Stimulated activated CD8-positive, alpha-beta memory T cell treated with anti-CD3 and anti-CD28 coated beads, Interleukin-2, amount 100 ng/mL, for 48 hours (primary cell): ENCODE data around the gene PLXNA4.

Experiments used
- DNase-seq, 2 donors: peaks; one replicate each; pipeline ENCODE4 v3.0.0-alpha.2; 2020; ENCODE audit warnings: low read depth in 2 of 2

The PLXNA4 gene

DNA sequence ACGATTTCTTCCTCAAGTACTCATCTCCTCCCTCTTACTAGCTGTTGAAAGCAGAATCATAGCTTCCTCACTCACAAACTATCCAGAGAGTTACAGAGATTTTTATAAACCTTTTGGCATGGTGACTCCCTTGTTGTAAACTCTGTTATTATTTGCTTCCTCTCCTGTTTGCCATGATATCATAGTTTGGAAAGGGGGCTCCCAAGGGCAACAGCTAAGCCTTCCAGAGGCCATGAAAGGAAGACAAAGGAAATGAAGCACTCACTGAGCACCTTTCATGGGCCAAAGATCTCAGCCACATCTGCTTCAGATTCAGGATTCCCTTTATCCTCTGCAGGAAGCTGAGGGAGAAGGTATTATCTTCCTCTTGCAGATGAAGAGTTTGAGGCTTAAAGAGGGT lies 484.6 kb downstream of the PLXNA4 start:
- no peak for DNase-seq

DNA sequence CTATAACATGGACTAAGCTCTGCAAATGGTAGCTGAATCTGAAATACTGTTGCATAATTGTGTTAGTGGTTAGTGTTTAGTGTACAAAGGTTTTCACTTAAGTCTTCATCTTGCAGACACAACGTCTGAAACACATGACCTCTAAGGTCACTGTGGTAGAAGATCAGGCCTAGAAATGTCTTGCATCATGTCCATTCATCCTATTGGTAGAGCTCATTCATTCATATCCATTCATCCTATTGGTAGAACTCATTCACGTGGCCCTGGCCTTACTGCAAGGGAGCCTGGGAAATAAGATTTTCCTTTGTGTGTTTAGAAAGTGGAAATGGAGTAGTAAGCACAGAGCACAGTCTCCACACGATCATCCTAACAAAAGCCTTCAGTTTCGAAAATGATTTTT lies 485.8 kb downstream of the PLXNA4 start:
- no peak for DNase-seq

DNA sequence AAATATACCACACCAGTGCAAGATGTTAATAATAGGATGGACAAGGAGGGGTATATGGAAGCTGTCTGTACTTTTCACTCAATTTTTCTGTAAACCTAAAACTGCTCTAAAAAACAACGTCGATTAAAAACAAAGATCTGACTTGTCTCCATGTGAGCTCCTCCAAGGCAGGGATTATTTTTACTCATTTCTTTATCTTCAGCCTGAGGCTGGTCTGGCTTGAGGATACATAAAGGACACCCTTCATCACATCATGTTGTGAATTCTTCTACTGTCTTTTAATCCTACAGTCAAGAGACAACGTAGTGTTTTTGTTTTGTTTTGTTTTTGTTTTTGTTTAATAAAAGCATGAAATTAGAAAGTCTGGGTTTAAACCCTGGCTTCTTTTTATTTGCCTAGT lies 486.9 kb downstream of the PLXNA4 start:
- no peak for DNase-seq

DNA sequence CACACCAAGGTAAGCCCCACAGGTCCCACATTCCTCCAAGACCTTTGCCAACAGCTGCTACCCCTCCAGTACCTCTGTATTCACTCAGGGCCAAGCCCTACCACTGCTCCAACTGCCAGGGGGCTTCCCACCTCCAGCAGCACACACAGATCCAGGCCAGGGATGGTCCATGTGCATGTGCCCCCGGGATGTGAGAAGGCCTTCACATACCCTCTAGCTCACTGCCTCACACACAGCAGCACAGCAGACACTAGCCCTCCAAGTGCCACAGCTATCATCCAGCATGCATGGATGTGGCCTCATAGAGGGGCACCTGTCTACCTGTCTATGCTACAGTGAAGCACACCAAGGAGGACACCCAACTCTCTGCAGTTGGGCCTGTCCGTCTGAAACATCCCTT lies 488.8 kb downstream of the PLXNA4 start:
- DNase-seq = no peak

DNA sequence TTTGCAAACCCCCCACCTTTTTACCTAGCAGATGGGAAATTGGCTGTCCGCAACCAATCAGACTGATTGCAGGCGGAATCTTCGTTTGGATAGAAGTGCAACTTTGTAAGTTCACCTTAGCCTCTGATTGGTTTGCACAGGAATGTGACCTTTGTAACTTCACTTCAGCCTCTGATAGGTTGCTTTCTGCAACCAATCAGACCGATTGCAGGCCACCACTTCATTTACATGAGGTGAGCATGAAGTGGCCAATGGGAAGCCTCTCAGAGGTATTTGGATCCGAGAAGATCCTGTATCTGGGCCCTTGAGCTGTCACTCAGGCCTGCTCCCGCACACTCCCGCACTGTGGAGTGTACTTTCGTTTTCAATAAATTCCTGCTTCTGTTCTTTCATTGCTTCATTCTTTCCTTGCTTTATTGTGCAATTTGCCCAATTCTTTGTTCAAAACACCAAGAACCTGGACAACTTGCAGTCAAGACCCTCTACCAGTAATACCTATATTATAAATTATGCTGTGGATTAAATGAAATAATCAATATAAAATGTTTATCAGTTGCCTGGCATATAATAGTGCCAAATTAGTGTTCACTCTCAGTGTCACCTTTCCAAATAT lies 491.4 kb downstream of the PLXNA4 start:
- no peak for DNase-seq

DNA sequence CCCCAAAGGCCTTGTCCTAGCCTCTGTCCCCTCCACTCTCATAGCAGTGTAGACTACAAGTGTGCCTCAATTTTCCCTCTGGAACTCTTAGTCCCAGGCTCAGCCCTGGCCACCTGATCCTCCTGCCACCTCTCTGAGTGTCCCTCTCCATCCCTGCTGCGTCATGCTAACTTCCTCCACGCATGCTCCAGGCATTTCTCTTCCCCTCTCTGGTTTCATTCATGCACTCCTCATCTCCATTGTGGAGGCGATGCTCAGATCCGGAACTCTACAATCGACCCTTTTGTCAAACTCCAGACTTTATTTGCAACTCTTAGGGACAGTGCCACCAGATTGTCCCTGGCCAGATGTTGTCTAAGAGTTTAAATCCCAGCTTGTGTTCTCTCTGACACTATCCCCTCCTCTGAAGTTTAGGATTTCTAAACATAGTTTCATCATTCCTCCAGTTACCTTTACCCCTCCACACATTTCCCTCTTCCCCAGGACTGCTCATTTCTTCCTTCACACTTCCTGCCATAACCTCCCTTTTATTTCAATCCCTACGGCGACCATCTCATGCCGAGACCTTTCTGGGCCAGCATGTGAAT lies 492.6 kb downstream of the PLXNA4 start:
- DNase-seq = no peak

DNA sequence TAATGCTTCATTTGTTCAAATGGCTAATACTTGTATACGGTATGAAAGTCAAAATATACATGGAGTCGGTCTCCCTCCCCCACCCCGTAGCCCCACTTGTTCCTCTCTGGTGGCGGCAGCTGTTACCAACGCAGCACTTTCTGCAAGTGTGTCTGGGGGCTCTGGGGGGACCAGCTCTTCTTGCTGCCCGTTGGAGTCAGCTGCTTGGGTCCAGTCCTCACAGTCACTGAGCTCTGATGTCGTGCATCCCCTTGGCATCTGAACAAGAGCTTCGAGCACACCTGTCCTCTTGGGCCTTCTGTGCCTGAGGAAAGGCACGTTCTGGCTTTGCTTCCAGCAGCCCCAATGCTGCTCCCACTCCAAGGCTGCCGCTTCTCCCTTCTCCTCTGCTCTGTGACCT lies 493.1 kb downstream of the PLXNA4 start:
- no peak for DNase-seq

DNA sequence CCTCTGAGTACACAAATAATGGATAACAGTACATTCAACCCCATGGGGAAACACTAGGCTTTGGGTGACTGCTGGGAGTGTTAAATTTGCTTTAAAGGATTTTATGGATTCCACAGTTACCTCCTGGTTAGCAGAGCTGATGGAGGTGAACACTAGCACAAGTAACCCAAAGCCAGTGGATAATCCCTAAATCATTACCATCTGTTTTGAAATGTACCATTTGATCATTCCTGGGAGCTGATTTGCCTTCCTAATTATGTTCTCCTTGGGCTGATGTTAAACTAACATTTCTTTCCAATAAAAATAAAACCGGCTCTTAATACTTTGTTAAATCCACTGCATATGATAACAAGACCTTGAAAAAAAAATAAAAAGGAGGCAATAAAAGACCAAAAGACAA lies 493.9 kb downstream of the PLXNA4 start:
- DNase-seq = no peak

DNA sequence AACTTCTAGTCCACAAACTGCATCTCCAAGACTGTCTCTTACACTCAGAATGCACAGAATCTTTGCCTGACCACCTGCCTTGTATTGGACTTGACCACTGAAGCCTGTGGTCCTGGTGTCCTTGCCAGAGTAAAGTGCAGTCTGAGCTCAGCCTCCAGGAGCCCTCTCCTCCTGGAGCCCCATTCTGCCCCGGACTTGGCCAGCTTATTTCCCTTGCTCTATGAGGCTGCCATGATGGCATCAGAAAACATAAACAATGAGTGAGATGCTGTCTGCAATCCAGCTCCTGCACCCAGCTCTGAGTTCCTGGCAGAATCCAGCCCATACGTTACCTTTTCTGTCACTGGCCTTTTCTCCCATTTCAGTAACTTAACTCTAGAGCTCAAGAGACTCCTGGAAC lies 494.6 kb downstream of the PLXNA4 start:
- no peak for DNase-seq

DNA sequence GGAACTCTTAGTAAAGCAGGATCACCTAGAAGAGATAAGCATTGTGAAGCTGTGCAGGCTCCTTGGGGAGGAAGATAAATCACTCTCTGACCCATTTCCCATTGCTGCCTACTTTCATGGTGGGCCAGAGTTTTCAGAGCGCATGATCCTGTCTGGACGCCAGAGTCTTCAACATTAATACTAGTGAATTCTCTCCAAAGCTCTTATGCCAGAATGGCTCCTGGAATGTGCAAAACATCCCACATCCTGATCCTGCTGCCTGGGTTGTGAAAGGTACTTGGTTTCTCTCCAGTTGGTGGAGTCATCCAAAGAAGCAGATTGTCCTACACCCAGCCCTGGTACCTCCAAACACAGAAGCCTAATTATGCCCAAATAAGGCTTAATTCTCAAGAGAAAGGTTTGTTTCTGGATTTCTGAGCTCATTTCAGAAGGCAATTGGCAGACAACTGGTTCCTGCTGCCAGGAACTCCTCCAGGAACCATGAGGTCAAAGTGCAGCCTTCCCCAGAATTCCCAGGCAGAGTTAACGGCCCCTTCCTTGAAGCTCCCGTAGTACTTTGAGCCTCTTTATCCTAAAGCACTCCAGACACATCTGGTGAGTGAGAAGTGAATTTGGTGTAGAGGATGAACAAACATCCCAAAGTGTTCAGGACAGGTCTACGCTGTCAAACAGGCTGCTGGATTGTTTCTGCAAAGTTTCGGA lies 495.2 kb downstream of the PLXNA4 start:
- no peak for DNase-seq

DNA sequence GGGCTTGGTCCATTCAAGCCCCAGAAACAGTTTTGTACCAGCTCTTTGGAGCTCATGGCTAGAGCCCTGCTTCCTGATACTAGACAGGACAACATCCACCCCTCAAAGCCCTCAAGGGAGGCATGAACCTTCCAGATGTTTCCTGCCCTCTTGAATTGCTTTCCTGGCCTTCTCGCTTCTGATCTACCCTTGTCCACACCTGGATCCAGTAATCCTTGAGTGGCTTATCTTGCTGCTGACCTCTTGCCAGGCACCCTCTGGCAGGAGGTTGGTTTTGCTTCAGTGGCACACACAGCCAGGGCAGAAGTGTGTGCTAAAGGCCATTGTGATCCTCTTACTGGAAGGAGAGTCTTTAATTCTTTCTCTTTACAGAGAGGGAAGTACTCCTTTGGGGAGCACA lies 495.8 kb downstream of the PLXNA4 start:
- DNase-seq = no peak

DNA sequence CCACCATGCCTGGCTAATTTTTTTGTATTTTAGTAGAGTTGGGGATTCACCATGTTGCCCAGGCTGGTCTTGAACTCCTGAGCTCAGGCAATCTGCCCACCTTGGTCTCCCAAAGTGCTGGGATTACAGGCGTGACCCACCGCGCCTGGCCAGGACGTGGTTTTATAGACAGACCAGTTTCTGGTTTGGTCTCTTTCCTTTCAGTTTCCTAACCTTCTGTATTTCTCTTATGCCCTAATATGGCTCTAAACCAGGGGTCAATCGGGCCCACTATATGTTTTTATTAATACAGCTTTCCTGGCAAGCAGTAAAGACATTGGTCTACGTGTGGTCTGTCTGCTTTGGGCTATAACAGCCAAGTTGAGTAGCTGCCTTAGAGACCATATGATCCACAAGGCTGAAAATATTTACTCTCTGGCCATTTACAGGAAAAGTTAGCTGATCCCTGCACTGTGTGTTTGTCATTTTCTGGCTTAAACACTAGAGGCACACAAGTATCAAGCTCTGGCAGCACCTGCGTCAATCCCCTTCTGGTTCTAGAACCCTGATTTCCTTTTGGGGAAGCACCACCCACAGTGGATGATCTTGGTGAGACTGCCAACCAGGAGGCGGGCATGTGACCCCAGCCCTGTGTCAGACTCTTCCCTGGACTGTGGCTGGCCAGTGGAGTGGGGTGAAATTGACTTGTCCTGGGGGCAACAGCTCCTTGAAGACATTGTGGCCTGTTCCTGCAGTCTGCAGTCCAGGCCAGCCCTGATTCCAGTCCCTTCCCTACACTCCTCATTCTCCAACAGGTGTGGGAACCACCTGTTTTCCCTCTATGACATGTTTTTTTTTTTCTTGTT lies 497.2 kb downstream of the PLXNA4 start:
- DNase-seq = no peak

DNA sequence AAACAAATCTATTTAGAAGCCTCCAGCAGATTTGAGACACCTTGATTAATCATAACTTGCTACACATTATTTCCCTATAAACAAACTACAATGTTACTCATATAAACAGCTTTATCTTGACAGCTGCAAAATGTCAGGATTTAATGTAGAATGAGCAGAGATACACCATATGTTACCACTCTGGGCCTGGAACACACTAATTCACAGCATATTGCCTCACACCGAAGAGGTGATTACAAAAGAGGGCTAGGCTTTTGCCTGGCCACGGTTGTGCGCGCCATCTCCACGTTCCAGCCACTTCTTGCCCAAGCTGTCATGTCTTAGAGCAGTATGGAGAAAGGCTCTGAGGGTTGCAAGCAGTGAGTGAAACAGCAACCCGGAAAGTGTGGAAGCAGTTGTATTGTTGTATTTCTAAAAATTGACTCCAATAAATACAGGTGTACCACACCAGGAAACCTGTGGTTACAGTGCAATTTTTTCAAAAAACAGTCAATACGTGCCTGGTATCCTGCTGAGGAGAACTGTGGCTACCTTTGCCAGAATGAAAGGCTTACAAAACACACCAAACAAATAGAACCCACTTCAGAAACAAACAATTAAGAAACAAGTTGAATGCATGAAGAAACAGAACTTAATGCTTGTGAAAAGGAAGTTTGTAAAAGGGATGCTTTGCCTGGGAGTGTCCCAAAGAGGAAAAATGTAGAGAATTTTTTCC lies 498.1 kb downstream of the PLXNA4 start:
- DNase-seq = no peak

DNA sequence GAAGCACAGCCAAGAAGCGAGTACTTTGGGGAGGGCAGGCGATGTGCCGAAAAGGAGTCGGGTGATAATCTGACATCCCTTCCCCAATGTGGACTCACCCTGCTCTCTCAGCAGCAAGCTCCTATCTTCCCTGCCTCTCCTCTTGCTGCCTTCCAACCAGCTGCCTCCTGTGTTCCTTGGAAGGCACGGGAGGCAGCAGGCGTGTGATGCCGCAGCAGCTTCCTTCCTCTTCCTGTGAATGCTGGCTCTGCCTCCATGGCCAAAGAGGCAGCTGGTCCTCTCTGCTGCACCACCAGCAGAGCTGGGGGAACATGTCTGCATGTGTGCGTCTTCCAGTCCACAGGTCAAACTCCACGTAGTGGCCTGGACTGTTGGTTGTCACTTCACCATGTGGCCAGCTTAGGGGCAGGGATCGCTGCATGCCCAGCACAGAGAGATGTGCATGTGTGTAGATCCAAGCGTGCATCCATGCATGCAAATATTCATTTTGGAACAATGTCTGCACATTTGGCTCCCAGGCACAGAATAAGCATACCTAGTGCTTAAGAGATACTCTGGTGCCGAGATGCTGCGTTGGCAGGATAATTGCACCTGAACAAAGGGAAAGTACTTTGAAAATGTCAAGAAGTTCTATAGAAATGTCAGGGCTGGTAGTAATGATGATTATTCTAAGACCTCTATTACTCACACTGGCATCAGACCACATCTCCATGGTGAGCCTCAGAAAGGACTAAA lies 499.8 kb downstream of the PLXNA4 start:
- no peak for DNase-seq

DNA sequence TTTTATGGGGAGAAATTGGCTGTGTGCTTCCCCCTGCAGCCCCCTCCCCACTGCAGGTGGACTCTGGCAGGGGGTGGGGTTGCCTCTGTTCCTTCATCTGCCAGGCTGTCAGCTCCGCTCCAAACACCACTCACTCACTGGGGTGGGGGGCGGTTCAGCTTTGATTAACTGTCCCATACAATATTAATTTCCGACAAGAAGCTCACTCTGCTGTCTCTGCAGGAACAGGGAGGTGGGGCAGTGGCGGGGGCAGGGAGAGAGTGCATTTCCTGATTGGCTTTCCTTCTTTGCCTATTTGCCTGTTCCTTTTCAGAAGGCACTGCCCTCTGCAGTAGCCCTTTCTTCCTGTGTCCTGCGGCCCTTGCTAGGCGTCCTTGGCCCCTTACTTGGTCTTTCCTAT lies 500.8 kb downstream of the PLXNA4 start:
- no peak for DNase-seq

DNA sequence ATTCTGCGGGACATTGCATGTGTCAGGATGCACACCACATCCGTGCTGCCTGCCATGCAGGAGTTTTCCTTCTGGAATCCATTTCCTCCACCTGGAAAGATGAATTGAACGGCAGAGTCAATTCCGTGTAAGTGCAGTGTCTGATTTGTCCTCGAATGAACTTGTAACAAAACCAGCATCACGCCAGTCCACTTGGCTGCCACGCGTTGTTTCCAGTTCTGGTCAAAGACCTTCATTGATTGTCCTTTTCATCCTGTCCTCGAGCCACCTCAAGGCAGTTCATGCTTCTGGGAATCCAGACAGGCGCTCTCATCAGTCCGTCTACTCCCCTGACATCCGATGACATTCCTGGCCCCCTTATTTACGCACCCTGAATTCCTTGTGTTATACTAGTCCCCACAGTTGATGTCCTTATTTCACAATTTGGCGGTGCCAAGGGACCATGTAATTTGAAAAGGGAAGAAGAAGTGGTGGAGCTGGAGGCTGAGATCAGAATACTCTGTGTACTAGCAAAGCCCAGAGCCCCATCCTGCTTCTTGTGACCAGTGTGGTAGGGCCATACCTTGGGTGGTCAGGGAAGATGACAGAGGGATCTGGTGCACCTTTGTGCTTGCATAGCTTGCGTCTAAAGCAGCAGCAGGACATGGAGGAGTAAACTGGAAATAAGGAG lies 502.2 kb downstream of the PLXNA4 start:
- DNase-seq = no peak
